Trophoblast cell (in vitro differentiated cells and primary cell): ENCODE data around the gene IL4I1.
A peak's percentile ranks its signal among the peaks of the same experiment; 100 is the strongest.

ENCODE experiments used
- DNase-seq, 2 donors: peaks; one replicate each; pipeline ENCODE4 v3.0.0-alpha.2; 2016
- H2AFZ ChIP-seq: 2 replicates; pipeline ENCODE4 v1.6.1; 2013; ENCODE audit warnings: low read length, moderate library complexity, mild to moderate bottlenecking; ENCODE audit not compliant: insufficient read depth, poor library complexity
- H2AK5ac ChIP-seq: 2 replicates; pipeline ENCODE4 v1.6.1; 2013; ENCODE audit warnings: mild to moderate bottlenecking, low read length
- H2BK120ac ChIP-seq: 2 replicates; pipeline ENCODE4 v1.6.1; 2013; ENCODE audit warnings: low read length, mild to moderate bottlenecking, moderate library complexity; ENCODE audit not compliant: insufficient read depth, poor library complexity
- H2BK12ac ChIP-seq: 2 replicates; pipeline ENCODE4 v1.6.1; 2013; ENCODE audit warnings: mild to moderate bottlenecking, low read length, moderate library complexity
- H2BK5ac ChIP-seq: 2 replicates; pipeline ENCODE4 v1.6.1; 2013; ENCODE audit warnings: low read length, low read depth, moderate library complexity, mild to moderate bottlenecking; ENCODE audit not compliant: poor library complexity
- H3K14ac ChIP-seq: 2 replicates; pipeline ENCODE4 v1.6.1; 2013; ENCODE audit warnings: mild to moderate bottlenecking, low read length
- H3K18ac ChIP-seq: 2 replicates; pipeline ENCODE4 v1.6.1; 2013; ENCODE audit warnings: mild to moderate bottlenecking, low read length
- H3K23ac ChIP-seq: 2 replicates; pipeline ENCODE4 v1.6.1; 2013; ENCODE audit warnings: low read length
- H3K27ac ChIP-seq: 2 replicates; pipeline ENCODE4 v1.5.1; 2013; ENCODE audit warnings: low read depth, mild to moderate bottlenecking, inconsistent platforms, low read length, moderate library complexity
- H3K27me3 ChIP-seq: 2 replicates; pipeline ENCODE4 v1.6.1; 2013; ENCODE audit warnings: inconsistent platforms, mild to moderate bottlenecking, low read length, moderate library complexity; ENCODE audit not compliant: insufficient read depth
- H3K36me3 ChIP-seq, 2 experiments: 1 replicate in 1 of 2; 2 replicates in 1 of 2; pipeline ENCODE4 v1.6.1; 2013; ENCODE audit warnings: low read length in 2 of 2, mild to moderate bottlenecking in 2 of 2, moderate library complexity in 1 of 2; ENCODE audit not compliant: insufficient read depth in 2 of 2, control insufficient read depth in 1 of 2
- H3K4ac ChIP-seq: 2 replicates; pipeline ENCODE4 v1.6.1; 2013; ENCODE audit warnings: low read depth, mild to moderate bottlenecking, low read length, moderate library complexity
- H3K4me1 ChIP-seq, 2 experiments: 1 replicate in 1 of 2; 2 replicates in 1 of 2; pipeline ENCODE4 v1.6.1; 2013; ENCODE audit warnings: low read length in 2 of 2, mild to moderate bottlenecking in 2 of 2, moderate library complexity in 1 of 2; ENCODE audit not compliant: insufficient read depth in 2 of 2, control insufficient read depth in 1 of 2
- H3K4me2 ChIP-seq: 2 replicates; pipeline ENCODE4 v1.6.1; 2013; ENCODE audit warnings: inconsistent platforms, mild to moderate bottlenecking, low read length, moderate library complexity
- H3K4me3 ChIP-seq: 2 replicates; pipeline ENCODE4 v1.5.1; 2013; ENCODE audit warnings: mild to moderate bottlenecking, low read depth, low read length, inconsistent platforms
- H3K79me1 ChIP-seq: one replicate; pipeline ENCODE4 v1.6.1; 2013; ENCODE audit warnings: low read length
- H3K79me2 ChIP-seq: 2 replicates; pipeline ENCODE4 v1.6.1; 2013; ENCODE audit warnings: low read length, mild to moderate bottlenecking; ENCODE audit not compliant: control insufficient read depth, insufficient read depth, poor library complexity
- H3K9ac ChIP-seq: 2 replicates; pipeline ENCODE4 v1.6.1; 2013; ENCODE audit warnings: mild to moderate bottlenecking, low read length
- H3K9me3 ChIP-seq: 2 replicates; pipeline ENCODE4 v1.6.1; 2013; ENCODE audit warnings: low read depth, mild to moderate bottlenecking, control low read depth, inconsistent platforms, low read length; ENCODE audit not compliant: insufficient read depth
- H4K12ac ChIP-seq: 2 replicates; pipeline ENCODE4 v1.6.1; 2013; ENCODE audit warnings: low read depth, mild to moderate bottlenecking, low read length, moderate library complexity
- H4K8ac ChIP-seq: 2 replicates; pipeline ENCODE4 v1.6.1; 2013; ENCODE audit warnings: low read depth, mild to moderate bottlenecking, low read length, moderate library complexity
- H4K91ac ChIP-seq: one replicate; pipeline ENCODE4 v1.6.1; 2013; ENCODE audit warnings: low read depth, mild to moderate bottlenecking, low read length, moderate library complexity
- WGBS: extraction: QIAGEN DNeasy Blood & Tissue Kit; methylation state at CpG from one replicate; pipeline ENCODE4 v1.1.7; 2013; ENCODE audit warnings: missing lambda C conversion rate; ENCODE audit not compliant: insufficient read length, insufficient coverage; ENCODE audit errors: extremely low coverage; 5-methylcytosine and 5-hydroxymethylcytosine counted together

Gene IL4I1

DNA sequence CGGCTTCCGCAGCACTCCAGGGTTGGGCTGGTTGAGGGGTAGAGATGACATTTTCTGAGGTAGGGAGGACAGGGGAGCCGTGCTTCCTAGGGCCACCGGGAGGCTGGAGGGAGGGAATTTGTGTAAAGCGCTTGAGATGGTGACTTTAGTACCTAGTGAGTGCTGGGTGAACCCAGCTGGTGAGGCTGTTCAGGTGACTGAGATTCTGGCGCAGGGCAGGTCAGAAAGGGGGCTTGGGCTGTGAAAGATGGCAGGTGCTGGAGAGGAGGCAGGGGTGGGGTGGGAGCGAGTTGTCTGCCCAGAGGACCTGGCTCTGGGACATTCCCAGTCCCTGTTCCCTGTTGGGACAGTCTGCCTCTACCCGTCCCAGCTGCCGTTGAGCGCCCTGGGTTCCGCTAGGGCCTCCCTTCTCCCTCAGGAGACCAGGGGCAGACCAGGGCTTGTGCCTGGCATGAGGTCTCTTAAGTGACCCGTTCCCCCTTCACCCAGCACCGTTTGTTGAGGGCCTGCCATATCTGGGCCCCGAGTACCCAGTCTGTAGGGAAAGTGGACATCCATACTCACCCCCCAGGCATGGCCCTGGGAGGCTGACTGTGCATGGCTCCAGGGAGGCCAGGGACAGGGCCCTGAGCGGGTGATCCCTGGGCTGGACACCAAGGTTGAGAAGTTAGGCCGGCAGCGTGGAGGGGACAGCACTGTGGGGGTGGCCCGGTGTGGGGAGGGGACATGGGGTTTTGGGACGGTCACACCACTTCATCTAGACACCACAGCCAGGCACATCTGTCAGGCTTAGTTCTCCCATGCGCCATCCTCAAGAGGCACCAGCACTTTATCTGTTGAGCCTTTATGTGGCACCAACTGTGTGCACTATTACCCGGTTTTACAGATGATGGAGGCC lies 40.8 kb downstream of the IL4I1 start:
- Histone ChIP-seq H3K18ac (no peak overlapping the region), H3K79me2 (peaks cover 10% of the 10 kb centered on the region), H4K8ac (no peak overlapping the region), H3K4me3 (no peak overlapping the region), H3K36me3 (peaks cover 69 to 71% of the 10 kb centered on the region in 2 experiments), H2BK120ac (no peak overlapping the region), H2AK5ac (no peak overlapping the region), H3K4ac (no peak overlapping the region), H3K9ac (no peak overlapping the region), H3K23ac (no peak overlapping the region), H3K27me3 (no peaks in the 10 kb centered on the region), H3K79me1 (peaks cover 4% of the 10 kb centered on the region), H3K4me2 (no peak overlapping the region), H2AFZ (no peak overlapping the region), H2BK5ac (no peak overlapping the region), H3K4me1 (peaks cover 4 to 15% of the 10 kb centered on the region in 2 experiments), H2BK12ac (no peak overlapping the region), H3K27ac (no peak overlapping the region), H4K12ac (no peak overlapping the region), H3K14ac (no peak overlapping the region), H4K91ac (no peak overlapping the region), H3K9me3 (no peaks in the 10 kb centered on the region)
- DNase-seq = no peak
- no CpG with 5 or more reads among the region's 21 CpGs for WGBS

- H4K8ac ChIP-seq = no peak overlapping the region
- H4K12ac ChIP-seq = peak overlapping the region; percentile 40
- no peak overlapping the region for H2AFZ ChIP-seq
- no peak overlapping the region for H2BK5ac ChIP-seq
- H3K36me3 ChIP-seq = peaks cover 62 to 65% of the 10 kb centered on the region in 2 experiments
- H3K27ac ChIP-seq = no peak overlapping the region
- no peak overlapping the region for H3K4me3 ChIP-seq
- no peak overlapping the region for H3K4me2 ChIP-seq
- peak overlapping the region; percentile 21 for H3K4ac ChIP-seq
- no peaks in the 10 kb centered on the region for H3K27me3 ChIP-seq
- no peak overlapping the region for H3K23ac ChIP-seq
- peaks cover 14% of the 10 kb centered on the region for H3K79me2 ChIP-seq
- peaks cover 4 to 15% of the 10 kb centered on the region in 2 experiments for H3K4me1 ChIP-seq
- H4K91ac ChIP-seq = no peak overlapping the region
- no peak overlapping the region for H3K9ac ChIP-seq
- no peak overlapping the region for H2BK120ac ChIP-seq
- no peak overlapping the region for H2BK12ac ChIP-seq
- no peak overlapping the region for H3K18ac ChIP-seq
- peaks cover 7% of the 10 kb centered on the region for H3K79me1 ChIP-seq
- DNase-seq = no peak
- H3K9me3 ChIP-seq = no peaks in the 10 kb centered on the region
- H3K14ac ChIP-seq = no peak overlapping the region
- H2AK5ac ChIP-seq = no peak overlapping the region
- no CpG with 5 or more reads among the region's 12 CpGs for WGBS
These were observed 41.4 kb downstream of the IL4I1 start for GRCh38 chr19:49855277-49855675.

DNA sequence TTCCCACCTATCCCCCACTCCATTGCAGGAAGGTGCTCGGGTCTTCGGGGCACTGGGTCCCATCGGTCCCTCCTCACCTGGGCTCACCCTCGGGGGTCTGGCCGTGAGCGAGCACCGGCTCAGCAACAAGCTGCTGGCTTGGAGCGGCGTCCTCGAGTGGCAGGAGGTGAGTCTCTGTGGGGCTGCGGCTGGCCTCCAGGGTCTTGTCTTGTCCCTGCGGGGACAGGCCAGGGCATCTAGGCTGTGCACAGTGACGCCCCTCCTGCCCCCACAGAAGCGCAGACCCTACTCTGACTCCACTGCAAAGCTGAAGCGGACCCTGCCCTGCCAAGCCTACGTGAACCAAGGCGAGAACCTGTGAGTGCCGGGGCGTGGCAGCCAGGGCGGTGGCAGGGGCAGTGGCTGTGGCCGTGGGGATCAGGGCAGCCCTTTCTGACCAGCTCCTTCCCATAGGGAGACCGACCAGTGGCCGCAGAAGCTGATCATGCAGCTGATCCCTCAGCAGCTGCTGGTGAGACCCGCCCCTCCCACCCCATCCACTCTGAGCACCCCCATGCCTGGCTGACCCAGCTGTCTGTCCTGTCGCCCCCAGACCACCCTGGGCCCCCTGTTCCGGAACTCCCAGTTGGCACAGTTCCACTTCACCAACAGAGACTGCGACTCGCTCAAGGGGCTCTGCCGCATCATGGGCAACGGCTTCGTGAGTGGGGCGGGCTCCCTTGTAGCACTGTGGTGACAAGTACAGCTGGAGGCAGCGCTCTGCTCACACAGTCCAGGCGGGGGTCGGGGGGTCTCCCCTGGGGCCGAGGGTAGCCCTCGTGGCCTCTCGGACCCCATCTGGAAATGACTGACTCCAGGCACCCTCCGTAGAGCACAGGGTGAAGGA lies 42.1 kb downstream of the IL4I1 start:
- H3K4me2 ChIP-seq = no peak overlapping the region

DNA sequence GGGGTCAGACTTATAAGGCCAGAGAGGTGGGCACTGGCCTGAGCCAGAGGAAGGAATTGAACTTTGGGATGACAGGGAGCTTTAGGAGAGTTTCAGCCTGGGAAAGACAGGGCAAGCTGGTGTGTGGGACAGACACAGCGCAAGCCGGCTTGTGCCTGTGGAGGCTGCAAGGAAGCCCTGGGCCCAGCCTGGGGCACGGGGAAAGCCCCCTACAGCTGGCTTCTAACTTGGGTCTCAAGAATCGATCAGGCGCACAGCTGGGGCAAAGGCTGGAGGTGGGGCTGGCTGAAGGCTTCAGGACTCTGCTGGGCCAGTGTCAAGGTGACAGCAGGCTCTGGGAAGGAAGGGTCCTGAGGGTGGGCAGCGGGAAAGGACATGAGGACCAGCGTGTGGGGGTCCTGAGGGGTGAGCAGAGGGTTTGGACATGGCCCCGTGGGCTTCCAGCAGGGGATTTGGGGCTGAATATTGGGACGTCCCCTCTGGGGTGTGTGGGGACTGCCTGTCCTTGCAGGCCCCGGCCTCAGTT lies 42.8 kb downstream of the IL4I1 start:
- Histone ChIP-seq H3K9ac (peak overlapping the region; percentile 13), H4K12ac (no peak overlapping the region), H2BK12ac (no peak overlapping the region), H2AK5ac (no peak overlapping the region), H3K18ac (no peak overlapping the region), H3K9me3 (no peaks in the 10 kb centered on the region), H2BK5ac (no peak overlapping the region), H3K79me2 (peaks cover 14% of the 10 kb centered on the region), H3K23ac (no peak overlapping the region), H4K91ac (no peak overlapping the region), H3K27ac (no peak overlapping the region), H3K14ac (no peak overlapping the region), H3K4ac (peak overlapping the region; percentile 66), H4K8ac (no peak overlapping the region), H2AFZ (no peak overlapping the region), H3K4me2 (peak overlapping the region; percentile 27), H3K36me3 (peaks cover 53 to 58% of the 10 kb centered on the region in 2 experiments), H3K27me3 (no peaks in the 10 kb centered on the region), H3K4me3 (no peak overlapping the region), H3K4me1 (peaks cover 7 to 13% of the 10 kb centered on the region in 2 experiments), H2BK120ac (no peak overlapping the region), H3K79me1 (peaks cover 7% of the 10 kb centered on the region)
- no CpG with 5 or more reads among the region's 10 CpGs for WGBS
- DNase-seq = no peak

More for the DNA sequence above, 42.1 kb downstream of the IL4I1 start:
- Histone ChIP-seq H4K91ac (no peak overlapping the region), H3K14ac (no peak overlapping the region), H3K36me3 (peaks cover 56 to 59% of the 10 kb centered on the region in 2 experiments), H3K79me2 (peaks cover 14% of the 10 kb centered on the region), H2BK5ac (no peak overlapping the region), H3K18ac (no peak overlapping the region), H3K4ac (peak overlapping the region; percentile 21), H4K8ac (no peak overlapping the region), H2AK5ac (no peak overlapping the region), H2AFZ (no peak overlapping the region), H3K27me3 (no peaks in the 10 kb centered on the region), H2BK12ac (no peak overlapping the region), H3K4me3 (no peak overlapping the region), H4K12ac (peak overlapping the region; percentile 40), H2BK120ac (no peak overlapping the region), H3K23ac (no peak overlapping the region), H3K79me1 (peaks cover 7% of the 10 kb centered on the region), H3K4me1 (peaks cover 7 to 15% of the 10 kb centered on the region in 2 experiments), H3K9me3 (no peaks in the 10 kb centered on the region), H3K9ac (no peak overlapping the region), H3K27ac (no peak overlapping the region)
- DNase-seq = no peak
- WGBS = no CpG with 5 or more reads among the region's 39 CpGs
